Panc1 (cell line): ENCODE data around the gene RPL28. TPM values are rescaled to one million over a fixed set of nuclear protein-coding genes. Genes with fewer than 3 reads are reported as not detected.

Experiments used
- ATAC-seq: fragments of 200-7000 bp; cut with Tn5 transposase; 2 replicates; pipeline ENCODE4 v1.9.1; 2020; ENCODE audit warnings: mild to moderate bottlenecking, moderate library complexity
- BruUV-seq: library from RNA; stranded (reverse); fragments of 400-500 nt; replicated peaks from 2 replicates; lab custom pipeline; 2021; lab: Mats Ljungman, UMichigan
- CTCF ChIA-PET: fragments of 300-600 bp; sonication (Branson Sonifier 250); formaldehyde crosslinking; loops from one replicate; lab custom pipeline; 2022; ENCODE audit warnings: antibody characterized with exemption; lab: Charles Lee
- POLR2A ChIA-PET: fragments of 300-600 bp; sonication (Branson Sonifier 250); formaldehyde crosslinking; loops from one replicate; lab custom pipeline; 2022; ENCODE audit warnings: antibody characterized with exemption; lab: Charles Lee
- DNase-seq: peaks from one replicate; pipeline ENCODE4 v3.0.0-alpha.2; 2010; ENCODE audit warnings: low read depth, low spot score
- H3K27ac ChIP-seq: 2 replicates; pipeline ENCODE4 v1.5.1; 2011; ENCODE audit warnings: mild to moderate bottlenecking, low read length, inconsistent platforms
- H3K27me3 ChIP-seq: fragments of 200-500 bp; sonication (Bioruptor generic); 2 replicates; pipeline ENCODE4 v1.6.0; 2014; ENCODE audit warnings: low read length, inconsistent platforms; ENCODE audit not compliant: control insufficient read depth, insufficient read depth
- H3K36me3 ChIP-seq: fragments of 200-500 bp; sonication (Bioruptor generic); 2 replicates; pipeline ENCODE4 v1.5.1; 2014; ENCODE audit warnings: inconsistent platforms, mild to moderate bottlenecking, low read length, moderate library complexity; ENCODE audit not compliant: control insufficient read depth, insufficient read depth
- H3K4me1 ChIP-seq: 2 replicates; pipeline ENCODE4 v1.5.1; 2011; ENCODE audit warnings: inconsistent platforms, mild to moderate bottlenecking, low read length, moderate library complexity; ENCODE audit not compliant: control insufficient read depth, insufficient read depth
- H3K4me3 ChIP-seq, 2 experiments: 2 replicates each; pipeline ENCODE4 v1.5.1; 2011 to 2012; ENCODE audit warnings: low read depth in 2 of 2, low read length in 2 of 2, mild to moderate bottlenecking in 2 of 2, inconsistent platforms in 1 of 2, moderate library complexity in 1 of 2
- H3K9me3 ChIP-seq: fragments of 200-500 bp; sonication (Bioruptor generic); 2 replicates; pipeline ENCODE4 v1.5.1; 2014; ENCODE audit warnings: low read depth, mild to moderate bottlenecking, inconsistent platforms, low read length, moderate library complexity; ENCODE audit not compliant: control insufficient read depth, insufficient read depth
- CTCF ChIP-seq: fragments of 450-650 bp; IDR thresholded peaks from 2 replicates; pipeline ENCODE4 v1.5.1; 2017; ENCODE audit warnings: mild to moderate bottlenecking
- POLR2AphosphoS5 ChIP-seq: IDR thresholded peaks from 2 replicates; pipeline ENCODE4 v1.6.1; 2012; ENCODE audit warnings: mild to moderate bottlenecking, low read depth, low read length, moderate library complexity
- REST ChIP-seq, 2 experiments: IDR thresholded peaks; 2 replicates each; pipeline ENCODE4 v1.6.1; 2011 to 2012; ENCODE audit warnings: low read depth in 2 of 2, control low read depth in 1 of 2, low read length in 1 of 2, mild to moderate bottlenecking in 1 of 2, moderate library complexity in 1 of 2; ENCODE audit not compliant: insufficient read depth in 1 of 2
- SIN3A ChIP-seq: IDR thresholded peaks from 2 replicates; pipeline ENCODE4 v1.6.1; 2012; ENCODE audit warnings: low read depth, mild to moderate bottlenecking, low read length, moderate library complexity, borderline replicate concordance; ENCODE audit not compliant: insufficient read depth
- TCF7L2 ChIP-seq: IDR thresholded peaks from 2 replicates; pipeline ENCODE4 v1.6.1; 2011; ENCODE audit warnings: mild to moderate bottlenecking, low read depth, low read length, inconsistent platforms
- in situ Hi-C: cut with HindIII; loops from 2 replicates; pipeline ENCODE4 v1.10.0; 2016; ENCODE audit warnings: low sequenced_read_pairs, low pct_unique_long_range_greater_than_20kb
- intact Hi-C: fragments of 100-400 bp; cut with micrococcal nuclease; formaldehyde crosslinking; loops from one replicate; pipeline ENCODE4 v1.10.0; 2022; ENCODE audit not compliant: unreplicated experiment
- total RNA-seq: library from RNA; stranded (reverse); gene quantifications from one replicate; pipeline ENCODE4 v1.2.1, GENCODE V29; 2021; ENCODE audit not compliant: unreplicated experiment

RPL28 gene
- total RNA-seq, 1 experiment from 2014 or later: 2,154 TPM

GRCh38 chr19:55352040-55352439 lies 33.7 kb upstream of the RPL28 start:
- in situ Hi-C loops: no loop called here
- Histone ChIP-seq H3K36me3 (no peaks in the 10 kb centered on the region), H3K9me3 (no peaks in the 10 kb centered on the region), H3K4me3 (no peak overlapping the region), H3K4me1 (peaks cover 23% of the 10 kb centered on the region), H3K27ac (no peak overlapping the region), H3K27me3 (no peaks in the 10 kb centered on the region)
- ATAC-seq: no peak
- CTCF ChIA-PET: no interaction called here
- POLR2A ChIA-PET: interaction anchor here (1.1 kb wide), 1 partner anchor 13 kb away, joined by 3 read pairs; the partner anchor contains the start of gene KMT5C
- intact Hi-C loops: no loop called here
- TF ChIP-seq REST (IDR thresholded peaks at IDR 0.05; ENCODE audit: insufficient read depth in 1 of 2, low read depth in 2 of 2, low read length in 1 of 2) (no peak), POLR2AphosphoS5 (no peak), SIN3A (no peak), CTCF (no peak), TCF7L2 (no peak)
- BruUV-seq: no TSS peak
- DNase-seq: no peak

GRCh38 chr19:55352549-55353145 lies 33.1 kb upstream of the RPL28 start:
- Histone ChIP-seq H3K4me3 (no peak overlapping the region), H3K27ac (no peak overlapping the region), H3K36me3 (no peaks in the 10 kb centered on the region), H3K4me1 (peaks cover 23% of the 10 kb centered on the region), H3K9me3 (no peaks in the 10 kb centered on the region), H3K27me3 (no peaks in the 10 kb centered on the region)
- DNase-seq: no peak
- POLR2A ChIA-PET: interaction anchor here (1.1 kb wide), 1 partner anchor 13 kb away, joined by 3 read pairs; the partner anchor contains the start of gene KMT5C
- no TSS peak for BruUV-seq
- CTCF ChIA-PET: no interaction called here
- ATAC-seq: no peak
- TF ChIP-seq TCF7L2: no peak
- TF ChIP-seq SIN3A: no peak
- TF ChIP-seq REST (IDR thresholded peaks at IDR 0.05; ENCODE audit: insufficient read depth in 1 of 2, low read depth in 2 of 2, low read length in 1 of 2): no peak
- TF ChIP-seq CTCF: no peak
- no peak for TF ChIP-seq POLR2AphosphoS5
- intact Hi-C loops: no loop called here
- in situ Hi-C loops: no loop called here
